ENCODE measurements around the gene TBC1D22A. TPM values are rescaled to one million over a fixed set of nuclear protein-coding genes. Genes with fewer than 3 reads are reported as not detected.

Gene TBC1D22A
- total RNA-seq, 2 experiments from 2014 or later, result 38.5 to 41.0 TPM

GRCh38 chr22:46823248-46823647 lies 60.8 kb downstream of the TBC1D22A start:
- H3K27ac Mint-ChIP-seq, result no peak overlapping the region
- ChIA-PET CTCF (no interaction called here), POLR2A (no interaction called here)
- H3K36me3 Mint-ChIP-seq (ENCODE audit: low read depth), result peaks cover 35% of the 10 kb centered on the region
- no peak overlapping the region for H3K4me3 Mint-ChIP-seq
- DNase-seq, result no peak
- H3K4me1 Mint-ChIP-seq, result no peaks in the 10 kb centered on the region
- no peaks in the 10 kb centered on the region for H3K9me3 Mint-ChIP-seq
- H3K27me3 Mint-ChIP-seq, result no peaks in the 10 kb centered on the region

GRCh38 chr22:46823654-46824053 lies 61.2 kb downstream of the TBC1D22A start:
- Mint-ChIP-seq H3K9me3 (no peaks in the 10 kb centered on the region), H3K4me1 (peaks cover 1% of the 10 kb centered on the region), H3K36me3 (ENCODE audit: low read depth) (peaks cover 35% of the 10 kb centered on the region), H3K4me3 (no peak overlapping the region), H3K27me3 (no peaks in the 10 kb centered on the region), H3K27ac (no peak overlapping the region)
- ChIA-PET CTCF (no interaction called here), POLR2A (no interaction called here)
- no peak for DNase-seq

DNA sequence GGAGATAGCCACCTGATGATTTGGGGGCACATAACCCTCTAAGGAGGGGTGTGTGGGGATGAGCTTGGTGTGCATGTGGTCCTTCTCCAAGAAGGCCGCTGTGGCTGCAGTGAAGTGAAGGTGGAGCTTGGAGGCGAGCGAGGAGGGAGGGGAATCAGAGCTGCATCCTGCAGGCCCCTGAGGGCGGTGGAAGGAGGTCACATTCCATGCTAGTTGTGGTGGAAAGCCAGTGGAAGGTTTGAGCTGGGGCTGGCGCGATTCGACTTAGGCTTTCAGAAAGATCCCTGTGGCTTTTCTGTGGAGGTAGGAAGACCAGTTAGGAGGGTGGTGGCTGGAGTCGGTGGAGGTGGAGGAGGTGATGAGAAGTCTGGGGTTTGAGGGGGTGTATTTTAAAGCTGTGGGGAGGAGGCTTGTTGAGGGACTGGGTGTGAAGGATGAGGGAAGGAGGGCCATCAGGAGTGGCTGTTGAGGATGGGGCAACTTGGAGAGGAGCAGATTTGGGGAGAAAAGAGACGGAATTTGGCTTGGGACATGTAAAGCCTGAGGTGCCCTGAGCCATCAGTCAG lies 62.0 kb downstream of the TBC1D22A start:
- CTCF ChIA-PET, result no interaction called here
- H3K27me3 Mint-ChIP-seq, result no peaks in the 10 kb centered on the region
- no peaks in the 10 kb centered on the region for H3K9me3 Mint-ChIP-seq
- POLR2A ChIA-PET, result no interaction called here
- H3K4me3 Mint-ChIP-seq, result no peak overlapping the region
- H3K4me1 Mint-ChIP-seq, result peaks cover 2% of the 10 kb centered on the region
- no peak overlapping the region for H3K27ac Mint-ChIP-seq
- peaks cover 35% of the 10 kb centered on the region for H3K36me3 Mint-ChIP-seq (ENCODE audit: low read depth)
- DNase-seq, result no peak

- H3K4me1 Mint-ChIP-seq, result peaks cover 2% of the 10 kb centered on the region
- H3K4me3 Mint-ChIP-seq, result no peak overlapping the region
- no peak for DNase-seq
- no peak overlapping the region for H3K27ac Mint-ChIP-seq
- POLR2A ChIA-PET, result no interaction called here
- H3K36me3 Mint-ChIP-seq (ENCODE audit: low read depth), result peaks cover 36% of the 10 kb centered on the region
- no peaks in the 10 kb centered on the region for H3K27me3 Mint-ChIP-seq
- H3K9me3 Mint-ChIP-seq, result no peaks in the 10 kb centered on the region
- CTCF ChIA-PET, result no interaction called here
These were observed 62.6 kb downstream of the TBC1D22A start for GRCh38 chr22:46824980-46825544.

DNA sequence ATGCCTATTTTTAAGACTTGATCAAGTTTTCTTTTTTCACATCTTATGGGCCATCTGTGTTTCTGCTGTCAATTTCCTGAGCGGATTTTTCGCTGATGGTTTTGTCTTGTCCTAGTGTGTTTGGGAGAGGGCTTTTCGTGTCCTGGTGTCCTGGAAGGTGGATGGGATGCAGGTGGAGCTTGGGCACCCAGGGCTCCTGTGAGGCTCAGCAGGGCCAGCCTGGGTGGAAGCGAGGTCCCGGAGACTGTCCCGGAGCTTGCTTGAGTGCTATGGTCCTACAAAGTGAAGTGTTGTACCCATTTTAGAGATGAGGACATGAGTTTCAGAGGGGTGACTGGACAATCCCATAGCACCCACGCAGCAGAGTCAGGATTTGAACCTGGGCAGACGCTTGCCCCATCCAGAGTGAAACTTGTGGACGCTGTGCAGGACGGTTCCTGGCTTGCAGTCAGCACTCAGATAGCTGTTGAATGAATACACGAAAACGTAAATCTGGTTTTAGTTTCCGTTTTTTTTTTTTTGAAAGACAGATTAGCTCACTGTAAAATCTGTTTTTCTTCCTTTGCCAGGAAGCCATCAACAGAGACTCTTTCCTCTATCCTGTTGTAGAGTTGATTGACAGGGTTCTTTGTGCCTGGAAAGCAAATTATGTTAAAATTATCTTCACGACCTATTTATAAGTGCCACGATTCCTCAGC lies 64.1 kb downstream of the TBC1D22A start:
- DNase-seq, result no peak
- Mint-ChIP-seq H3K9me3 (no peaks in the 10 kb centered on the region), H3K4me1 (peaks cover 2% of the 10 kb centered on the region), H3K27ac (no peak overlapping the region), H3K36me3 (ENCODE audit: low read depth) (peaks cover 30% of the 10 kb centered on the region), H3K4me3 (no peak overlapping the region), H3K27me3 (no peaks in the 10 kb centered on the region)
- ChIA-PET CTCF (interaction anchor here (0.7 to 1.6 kb wide), 2 partner anchors 19 to 23 kb away, joined by 3 read pairs; no protein-coding TSS in a partner anchor), POLR2A (no interaction called here)

DNA sequence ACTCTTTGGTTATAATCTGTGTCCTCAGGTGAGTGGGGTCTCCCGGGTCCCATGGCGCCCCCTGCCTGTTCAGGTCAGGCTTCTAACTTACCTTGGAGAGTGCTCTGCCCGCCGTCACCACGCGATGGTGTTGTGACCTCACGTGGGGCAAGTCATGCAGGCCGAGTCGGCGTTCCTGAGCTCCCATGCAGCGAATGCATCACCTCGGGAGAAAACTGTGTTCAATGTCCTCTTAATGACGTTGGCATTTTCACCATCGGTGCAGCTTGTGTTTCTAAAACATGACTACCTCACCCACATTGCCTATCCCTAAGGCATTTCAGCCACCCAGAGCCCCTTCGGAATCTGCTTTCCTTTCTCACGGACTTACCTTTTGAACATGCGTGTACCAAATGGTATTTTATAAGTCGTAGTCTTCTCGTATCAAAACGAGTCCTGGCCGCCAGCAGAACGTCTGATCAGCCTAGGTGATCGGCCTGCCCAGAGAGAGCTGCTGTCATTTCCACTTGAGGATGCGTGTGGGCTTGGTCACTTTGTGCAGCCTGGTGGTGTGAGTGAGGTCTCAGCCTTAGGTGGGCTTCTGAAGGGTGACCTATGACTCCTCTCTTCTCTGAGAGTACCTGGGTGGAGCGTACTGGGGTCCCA lies 64.8 kb downstream of the TBC1D22A start:
- Mint-ChIP-seq H3K4me3 (no peak overlapping the region), H3K36me3 (ENCODE audit: low read depth) (peaks cover 35% of the 10 kb centered on the region), H3K4me1 (peaks cover 2% of the 10 kb centered on the region), H3K27me3 (no peaks in the 10 kb centered on the region), H3K27ac (no peak overlapping the region), H3K9me3 (no peaks in the 10 kb centered on the region)
- ChIA-PET CTCF (interaction anchor here (1.6 kb wide), 1 partner anchor 18 kb away, joined by 3 read pairs; no protein-coding TSS in a partner anchor), POLR2A (no interaction called here)
- DNase-seq, result no peak

GRCh38 chr22:46827781-46828180 lies 65.3 kb downstream of the TBC1D22A start:
- Mint-ChIP-seq H3K27me3 (no peaks in the 10 kb centered on the region), H3K4me3 (no peak overlapping the region), H3K36me3 (ENCODE audit: low read depth) (peaks cover 35% of the 10 kb centered on the region), H3K27ac (no peak overlapping the region), H3K4me1 (peaks cover 2% of the 10 kb centered on the region), H3K9me3 (peaks cover under 1% of the 10 kb centered on the region)
- no peak for DNase-seq
- ChIA-PET POLR2A (no interaction called here), CTCF (interaction anchor here (1.6 kb wide), 1 partner anchor 18 kb away, joined by 3 read pairs; no protein-coding TSS in a partner anchor)

GRCh38 chr22:46828323-46828900 lies 66.0 kb downstream of the TBC1D22A start:
- DNase-seq, result no peak
- H3K4me3 Mint-ChIP-seq, result no peak overlapping the region
- peaks cover 2% of the 10 kb centered on the region for H3K4me1 Mint-ChIP-seq
- CTCF ChIA-PET, result no interaction called here
- H3K27ac Mint-ChIP-seq, result no peak overlapping the region
- H3K36me3 Mint-ChIP-seq (ENCODE audit: low read depth), result peaks cover 39% of the 10 kb centered on the region
- no peaks in the 10 kb centered on the region for H3K27me3 Mint-ChIP-seq
- H3K9me3 Mint-ChIP-seq, result peaks cover 3% of the 10 kb centered on the region
- POLR2A ChIA-PET, result no interaction called here

GRCh38 chr22:46829117-46829891 lies 66.9 kb downstream of the TBC1D22A start:
- peaks cover 9% of the 10 kb centered on the region for H3K9me3 Mint-ChIP-seq
- no peak for DNase-seq
- H3K4me1 Mint-ChIP-seq, result peaks cover 2% of the 10 kb centered on the region

GRCh38 chr22:46829941-46830715 lies 67.7 kb downstream of the TBC1D22A start:
- H3K27me3 Mint-ChIP-seq, result no peaks in the 10 kb centered on the region
- CTCF ChIA-PET, result no interaction called here
- no peak overlapping the region for H3K4me3 Mint-ChIP-seq
- H3K36me3 Mint-ChIP-seq (ENCODE audit: low read depth), result peaks cover 56% of the 10 kb centered on the region
- peaks cover 2% of the 10 kb centered on the region for H3K4me1 Mint-ChIP-seq
- no peak for DNase-seq
- peaks cover 14% of the 10 kb centered on the region for H3K9me3 Mint-ChIP-seq
- no peak overlapping the region for H3K27ac Mint-ChIP-seq
- POLR2A ChIA-PET, result no interaction called here

More at GRCh38 chr22:46829117-46829891, 66.9 kb downstream of the TBC1D22A start:
- Mint-ChIP-seq H3K27me3 (no peaks in the 10 kb centered on the region), H3K36me3 (ENCODE audit: low read depth) (peaks cover 48% of the 10 kb centered on the region), H3K27ac (no peak overlapping the region), H3K4me3 (no peak overlapping the region)
- ChIA-PET CTCF (no interaction called here), POLR2A (no interaction called here)

DNA sequence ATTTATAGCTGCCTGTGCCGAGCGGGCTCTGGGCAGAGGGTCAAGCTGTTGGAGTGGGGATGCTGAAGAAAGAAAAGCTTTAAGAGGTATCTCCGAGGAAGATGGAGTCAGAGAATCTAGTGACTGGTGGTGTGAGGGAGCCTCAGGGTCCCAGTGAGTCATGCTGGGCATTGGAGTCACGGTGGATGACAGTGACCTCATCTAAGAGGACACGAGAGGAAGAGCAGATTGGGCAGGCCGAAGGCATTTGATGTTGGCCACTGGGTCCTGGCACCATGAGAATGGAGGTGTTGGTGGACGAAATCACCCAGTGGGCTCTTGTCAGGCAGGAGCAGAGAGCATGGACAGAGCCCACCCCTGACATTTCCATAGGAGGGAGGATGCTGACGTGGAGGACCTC lies 68.4 kb downstream of the TBC1D22A start:
- CTCF ChIA-PET, result no interaction called here
- H3K9me3 Mint-ChIP-seq, result peaks cover 22% of the 10 kb centered on the region

DNA sequence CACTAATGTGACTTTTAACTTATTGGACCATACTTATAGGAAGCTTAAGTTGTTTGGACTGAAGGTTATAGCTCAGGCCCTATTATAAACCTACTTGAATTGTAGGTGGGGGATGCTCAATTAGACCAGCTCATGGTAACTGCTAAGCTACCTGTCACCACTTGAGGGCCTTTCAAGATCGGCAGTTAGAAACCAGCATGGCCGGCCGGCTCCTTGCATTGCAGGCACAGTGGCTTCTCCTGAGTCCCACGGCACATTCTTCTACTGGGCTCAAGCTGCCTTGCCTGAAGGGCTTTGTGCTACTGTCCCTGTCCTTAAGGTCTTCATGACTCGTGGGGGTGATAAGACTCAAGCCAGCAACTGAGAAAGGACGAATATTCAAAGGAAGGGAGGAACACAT lies 70.8 kb downstream of the TBC1D22A start:
- ChIA-PET POLR2A (no interaction called here), CTCF (no interaction called here)
- H3K9me3 Mint-ChIP-seq, result peaks cover 30% of the 10 kb centered on the region
- H3K27me3 Mint-ChIP-seq, result no peaks in the 10 kb centered on the region
- DNase-seq, result no peak
- H3K4me3 Mint-ChIP-seq, result no peak overlapping the region
- no peak overlapping the region for H3K27ac Mint-ChIP-seq
- H3K4me1 Mint-ChIP-seq, result peaks cover 2% of the 10 kb centered on the region
- peaks cover 65% of the 10 kb centered on the region for H3K36me3 Mint-ChIP-seq (ENCODE audit: low read depth)

More for the DNA sequence above, 68.4 kb downstream of the TBC1D22A start:
- POLR2A ChIA-PET, result no interaction called here
- DNase-seq, result no peak
- no peaks in the 10 kb centered on the region for H3K27me3 Mint-ChIP-seq
- H3K4me3 Mint-ChIP-seq, result no peak overlapping the region
- peaks cover 63% of the 10 kb centered on the region for H3K36me3 Mint-ChIP-seq (ENCODE audit: low read depth)
- no peak overlapping the region for H3K27ac Mint-ChIP-seq
- peaks cover 2% of the 10 kb centered on the region for H3K4me1 Mint-ChIP-seq
